GM21526 (cell line): ENCODE data around the gene TRUB2.
A peak's percentile ranks its signal among the peaks of the same experiment; 100 is the strongest.

Source experiments
- ATAC-seq: cut with Tn5 transposase; IDR thresholded peaks from one replicate; pipeline ENCODE4 v1.9.1; 2021; ENCODE audit warnings: moderate library complexity; ENCODE audit not compliant: unreplicated experiment, low FRiP score

Gene TRUB2

DNA sequence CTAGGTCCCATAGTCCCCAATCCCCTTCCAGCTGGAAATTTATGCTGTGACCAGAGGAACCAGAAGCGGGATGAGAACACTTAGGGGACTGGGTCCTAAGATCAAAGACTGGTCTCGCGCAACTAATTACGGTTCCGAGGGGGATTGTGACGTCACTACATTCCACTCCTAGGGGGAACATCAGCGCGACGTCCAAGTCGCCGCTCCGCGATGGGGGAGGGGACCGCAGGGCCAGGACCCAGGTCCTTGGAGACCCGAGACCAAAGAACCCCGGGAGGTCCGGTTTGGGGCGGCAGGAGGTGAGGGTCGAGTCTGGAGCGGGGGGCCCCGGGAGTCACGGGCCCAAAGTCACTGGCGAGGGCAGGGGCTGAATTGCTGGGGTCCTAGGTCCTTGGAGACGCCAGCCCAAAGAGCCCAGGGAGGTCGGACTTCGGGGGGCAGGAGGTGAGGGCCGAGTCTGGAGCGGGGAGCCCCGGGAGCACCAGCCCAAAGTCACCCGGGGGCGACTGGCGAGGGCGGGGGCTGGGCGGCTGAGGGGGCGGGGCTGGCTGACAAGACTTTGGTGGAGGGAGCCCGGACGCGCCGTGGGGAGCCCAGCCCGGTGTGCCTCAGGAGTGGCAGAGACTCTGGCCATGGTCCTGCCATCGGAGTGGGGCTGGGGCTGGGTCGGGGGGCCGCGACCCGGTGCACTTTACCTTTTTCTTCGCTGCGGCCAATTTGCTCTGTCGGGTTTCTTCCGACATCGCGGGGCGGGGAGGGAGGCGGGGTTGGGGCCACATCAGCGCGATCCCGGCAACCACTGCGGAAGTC is 46.8 kb downstream of the TRUB2 start, which contains the start of gene GOLGA2:
Gene GOLGA2, minus strand, starts transcription at position 810 of the 810 bp plus-strand sequence. Its CDS starts 31 bp downstream, at position 779.
- ATAC-seq, result peak; percentile 49

DNA sequence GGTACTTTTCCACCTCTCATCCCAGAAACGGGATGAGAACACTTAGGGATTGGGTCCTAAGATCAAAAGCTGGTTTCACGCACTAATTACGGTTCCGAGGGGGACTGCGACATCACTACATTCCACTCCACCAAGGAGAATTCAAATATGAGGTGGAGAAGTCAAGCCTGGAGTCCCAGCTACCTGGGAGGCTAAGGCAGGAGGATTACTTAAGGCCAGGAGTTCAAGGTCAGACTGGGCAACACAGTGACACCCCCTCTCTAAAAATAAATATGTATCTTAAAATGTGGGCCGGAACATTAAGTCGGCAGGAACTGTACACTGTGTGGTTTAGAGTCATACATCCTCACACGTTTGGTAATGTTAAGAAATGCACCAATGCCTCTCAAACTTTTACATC is 48.0 kb downstream of the TRUB2 start:
- no peak for ATAC-seq

DNA sequence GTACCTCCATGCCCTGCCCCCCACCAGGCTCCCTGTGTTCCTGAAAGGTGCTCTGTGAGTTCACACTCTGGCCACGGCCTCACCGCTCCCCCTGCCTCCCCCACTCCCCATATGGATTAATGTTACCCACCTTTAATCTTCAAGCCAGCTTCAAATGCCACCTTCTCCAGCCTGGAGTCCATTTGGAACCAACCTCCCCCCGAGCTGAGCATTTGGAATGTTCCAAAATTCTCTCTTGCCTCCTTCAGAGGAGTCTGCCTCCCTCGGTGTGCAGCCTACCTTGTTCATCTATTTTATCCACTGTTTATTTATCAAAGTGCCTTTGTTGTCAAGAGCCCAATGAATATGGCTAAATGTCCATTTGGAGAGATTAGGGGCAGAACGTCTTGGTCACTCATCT is 50.7 kb downstream of the TRUB2 start:
- no peak for ATAC-seq

DNA sequence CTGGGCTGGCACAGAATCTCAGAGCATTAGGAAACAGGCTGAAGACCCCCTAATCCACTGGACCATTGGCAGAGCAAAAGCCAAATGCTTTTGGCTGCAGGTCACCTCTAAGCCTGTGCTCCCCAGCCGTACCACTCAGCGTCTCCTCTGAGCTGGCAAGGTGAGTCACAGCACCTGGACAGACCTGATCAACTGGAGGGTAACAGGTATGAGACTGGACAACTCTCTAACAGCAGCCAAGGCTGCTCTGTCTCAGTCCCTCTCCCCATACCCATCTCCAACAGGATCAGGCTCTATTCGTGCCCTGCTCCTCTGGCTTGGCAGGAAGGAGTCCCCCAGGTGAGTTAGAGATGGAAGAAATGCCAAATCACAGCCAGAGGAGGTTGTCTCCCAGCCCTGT is 51.1 kb downstream of the TRUB2 start:
- no peak for ATAC-seq

DNA sequence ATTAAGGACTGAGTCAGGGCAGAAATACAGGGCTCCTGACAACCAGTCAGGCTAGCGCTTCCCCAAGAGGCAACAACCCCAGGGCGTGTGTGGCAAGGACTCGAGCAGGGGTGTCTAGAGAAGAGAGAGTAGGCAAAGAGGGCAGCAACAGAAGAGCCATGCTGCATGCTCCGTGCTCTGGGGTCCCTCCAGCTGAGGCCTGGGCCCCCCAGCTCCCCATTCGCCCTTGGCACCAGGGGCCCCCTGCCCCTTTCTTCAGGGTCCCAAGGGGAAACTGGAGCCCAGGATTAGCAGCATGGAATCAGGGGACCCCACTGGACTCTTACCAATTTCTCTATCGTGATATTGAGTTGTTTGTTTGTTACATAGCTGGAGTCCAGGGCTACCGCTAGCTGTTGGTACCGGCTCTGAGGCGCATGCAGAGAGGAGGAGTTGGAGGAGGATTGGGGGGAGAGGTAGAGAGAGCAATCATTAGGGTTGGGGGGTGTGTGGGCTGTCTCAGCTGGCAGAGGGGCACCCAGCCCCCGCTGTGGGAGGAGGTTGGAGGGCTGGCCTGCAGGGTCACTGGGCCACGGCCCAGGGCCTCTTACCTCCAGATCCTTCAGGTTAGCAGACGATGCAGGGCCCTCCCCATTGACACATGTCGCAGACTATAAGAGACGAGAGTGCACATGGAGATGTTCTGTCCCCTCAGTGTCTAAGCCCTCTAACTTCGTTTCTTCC is 55.2 kb downstream of the TRUB2 start:
- ATAC-seq, result no peak

DNA sequence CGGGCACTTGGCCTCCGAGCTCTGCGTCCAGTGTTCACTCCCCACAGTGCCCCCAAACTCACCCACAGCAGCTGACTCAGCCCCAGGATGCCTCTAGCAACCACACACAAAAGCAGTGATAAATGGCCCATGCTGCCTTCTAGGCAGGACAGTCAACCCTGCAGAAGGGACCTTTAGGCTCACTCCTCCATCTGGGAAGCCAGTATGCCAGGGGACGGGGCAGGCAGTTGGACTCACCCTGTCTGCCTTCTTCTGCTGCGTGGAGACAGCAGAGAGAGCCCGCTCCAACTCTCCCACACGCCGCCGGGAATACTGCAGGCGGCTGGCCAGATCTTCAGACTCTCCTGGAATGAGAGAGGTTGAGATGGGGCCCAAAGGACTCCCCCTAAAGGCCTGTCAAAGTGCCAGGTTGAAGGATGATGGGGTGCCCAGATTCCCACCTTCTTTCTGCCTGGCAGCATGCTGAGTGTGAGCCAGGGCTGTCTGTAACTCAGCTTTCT is 56.8 kb downstream of the TRUB2 start:
- no peak for ATAC-seq

GRCh38 chr9:128262687-128263086 is 59.6 kb downstream of the TRUB2 start:
- no peak for ATAC-seq

DNA sequence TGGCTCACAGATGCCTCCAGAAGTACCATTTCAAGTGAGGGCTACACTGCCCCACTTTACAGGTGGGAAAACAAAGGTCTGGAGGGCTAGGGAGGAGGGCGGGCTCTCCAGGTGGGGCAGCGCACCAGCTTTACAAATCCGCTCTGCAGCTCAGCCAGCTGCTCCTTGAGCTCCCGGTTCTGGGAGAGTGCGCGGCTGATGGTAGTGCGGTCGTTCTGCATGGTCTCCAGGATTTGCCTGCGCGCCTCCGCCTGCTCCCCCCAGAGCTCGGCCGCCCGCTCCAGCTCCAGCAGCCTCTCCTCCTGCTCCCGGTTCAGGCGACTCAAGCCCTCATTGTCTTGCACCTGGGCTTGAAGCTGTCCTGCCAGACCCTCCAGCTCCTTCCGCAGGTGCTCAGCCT is 61.9 kb downstream of the TRUB2 start:
- ATAC-seq, result no peak

GRCh38 chr9:128259156-128259555 is 63.1 kb downstream of the TRUB2 start:
- ATAC-seq, result no peak

GRCh38 chr9:128258326-128258725 is 63.9 kb downstream of the TRUB2 start:
- ATAC-seq, result no peak

DNA sequence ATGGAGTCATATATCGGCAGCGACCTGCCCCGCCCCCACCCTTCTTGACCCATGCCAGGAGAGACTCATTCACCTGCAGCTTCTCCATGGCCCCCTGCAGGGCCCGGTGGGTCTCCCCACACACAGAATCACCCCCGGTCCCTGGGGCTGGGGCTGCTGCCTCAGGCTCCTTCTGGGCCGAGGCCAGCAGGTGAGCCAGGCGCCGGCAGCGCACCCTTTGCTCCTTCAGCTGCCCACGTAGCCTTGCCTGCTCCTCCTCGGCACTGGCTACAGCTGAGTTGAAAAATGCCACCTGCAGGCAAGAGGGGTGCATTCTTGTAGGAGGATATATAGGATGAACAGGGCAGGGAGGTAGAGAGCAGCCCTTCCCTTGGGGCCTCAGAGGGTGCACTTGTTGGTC is 64.3 kb downstream of the TRUB2 start:
- ATAC-seq, result no peak

GRCh38 chr9:128257086-128257825 is 65.0 kb downstream of the TRUB2 start:
- ATAC-seq, result no peak
